Body of pancreas (tissue), 4 donors: Measurements from ENCODE around the gene GPI. TPM values are rescaled to one million over a fixed set of nuclear protein-coding genes. Genes with fewer than 3 reads are reported as not detected.

Experiments
- ATAC-seq: fragments of 150-250 bp; one replicate; pipeline ENCODE4 v1.9.1; 2016
- DNase-seq, 4 donors: peaks; one replicate each; pipeline ENCODE4 v3.0.0-alpha.2; 2019
- H3K27ac ChIP-seq, 4 donors: fragments of 200-600 bp; sonication (generic); 1 replicate in 3 of 4; 2 replicates in 1 of 4; pipeline versions ENCODE4 v1.5.1 to v1.6.1; 2016 to 2019; ENCODE audit warnings: mild to moderate bottlenecking in 1 of 4, mixed read lengths in 1 of 4, moderate library complexity in 1 of 4
- H3K27me3 ChIP-seq, 2 donors: fragments of 200-600 bp; sonication (generic); one replicate each; pipeline ENCODE4 v1.6.0; 2016; ENCODE audit warnings: mild to moderate bottlenecking in 1 of 2
- H3K36me3 ChIP-seq, 2 donors: fragments of 200-600 bp; sonication (generic); replicated peaks in 1 of 2; 2 replicates each; pipeline ENCODE4 v1.5.1; 2016; ENCODE audit warnings: low read depth in 2 of 2; ENCODE audit not compliant: insufficient read depth in 1 of 2
- H3K4me1 ChIP-seq: fragments of 200-600 bp; sonication (generic); one replicate; pipeline ENCODE4 v1.6.0; 2016
- H3K4me3 ChIP-seq, 2 donors: fragments of 200-600 bp; sonication (generic); 1 replicate in 1 of 2; 2 replicates in 1 of 2; pipeline ENCODE4 v1.5.1; 2016 to 2019
- H3K9me3 ChIP-seq, 3 donors: fragments of 200-600 bp; sonication (generic); 1 replicate in 2 of 3; 2 replicates in 1 of 3; pipeline ENCODE4 v1.5.1; 2016
- CTCF ChIP-seq, 7 experiments: fragments of 450-650 bp in 4 of 7; fragments of 200-600 bp in 3 of 7; sonication (generic) in 3 of 7; IDR thresholded peaks; one replicate each; pipeline ENCODE4 v1.5.1; 2016 to 2019; ENCODE audit warnings: antibody characterized with exemption in 7 of 7
- POLR2A ChIP-seq, 3 donors: fragments of 450-650 bp; IDR thresholded peaks; one replicate each; pipeline ENCODE4 v1.6.1; 2016; ENCODE audit warnings: antibody characterized with exemption in 3 of 3, mild to moderate bottlenecking in 2 of 3
- WGBS, 2 donors: methylation state at CpG; one replicate each; pipeline ENCODE4 v1.1.5; 2017; 5-methylcytosine and 5-hydroxymethylcytosine counted together
- intact Hi-C: fragments of 100-400 bp; cut with DNase I; formaldehyde crosslinking; loops from one replicate; pipeline ENCODE4 v1.15.1; 2023
- total RNA-seq, 2 donors: library from RNA; depleted of rRNA; stranded (reverse); fragments of >200 nt; gene quantifications; one replicate each; pipeline ENCODE4 v1.1.0, GENCODE V29; 2016

The GPI gene
- total RNA-seq, 2 donors from 2014 or later: 66.4 to 118 TPM

- H3K27ac ChIP-seq: no peak overlapping the region
- intact Hi-C loops: no loop called here
- ATAC-seq (no peak), DNase-seq (no peak)
- H3K36me3 ChIP-seq: peaks cover 0 to 12% of the 10 kb centered on the region in 2 donors
- no peaks in the 10 kb centered on the region for H3K9me3 ChIP-seq
- no peak for TF ChIP-seq CTCF (IDR thresholded peaks at IDR 0.05)
- no peak for TF ChIP-seq POLR2A (IDR thresholded peaks at IDR 0.05)
- 75 to 87% methylated on average over 5 of the region's 5 CpGs for WGBS, 2 donors
- no peak overlapping the region for H3K4me3 ChIP-seq
- H3K4me1 ChIP-seq: peaks cover 35% of the 10 kb centered on the region
- no peaks in the 10 kb centered on the region for H3K27me3 ChIP-seq
These were observed 67.8 kb downstream of the GPI start for GRCh38 chr19:34432797-34433196.

- no peaks in the 10 kb centered on the region for H3K27me3 ChIP-seq
- DNase-seq (no peak), ATAC-seq (no peak)
- TF ChIP-seq POLR2A (IDR thresholded peaks at IDR 0.05): no peak
- no peak for TF ChIP-seq CTCF (IDR thresholded peaks at IDR 0.05)
- peaks cover 8% of the 10 kb centered on the region for H3K4me1 ChIP-seq
- intact Hi-C loops: no loop called here
- H3K27ac ChIP-seq: no peak overlapping the region
- H3K9me3 ChIP-seq: no peaks in the 10 kb centered on the region
- no peak overlapping the region for H3K4me3 ChIP-seq
- H3K36me3 ChIP-seq: peaks cover 11 to 25% of the 10 kb centered on the region in 2 donors
- 94 to 100% methylated on average over 3 of the region's 3 CpGs for WGBS, 2 donors
These were observed 71.7 kb downstream of the GPI start for GRCh38 chr19:34436716-34437115.

- DNase-seq: no peak
- Histone ChIP-seq H3K4me1 (no peaks in the 10 kb centered on the region), H3K4me3 (no peak overlapping the region), H3K27ac (no peak overlapping the region), H3K27me3 (no peaks in the 10 kb centered on the region), H3K9me3 (peaks cover 0 to 4% (median 0%) of the 10 kb centered on the region in 3 donors), H3K36me3 (peaks cover 0 to 25% of the 10 kb centered on the region in 2 donors)
- TF ChIP-seq CTCF (IDR thresholded peaks at IDR 0.05) (no peak), POLR2A (IDR thresholded peaks at IDR 0.05) (no peak)
- 93 to 98% methylated on average over 3 of the region's 3 CpGs for WGBS, 2 donors
- intact Hi-C loops: no loop called here
- ATAC-seq: no peak
These were observed 83.2 kb downstream of the GPI start for GRCh38 chr19:34448191-34448590.

Other genes with a start within 250 kb of the GPI start
- 10 to 100 TPM; 63.6 to 95.9 TPM for gene LSM14A, start 192.7 kb upstream of the GPI start, total RNA-seq
- 10 to 100 TPM; 17.1 to 26.4 TPM for gene GARRE1, start 110.6 kb upstream of the GPI start, total RNA-seq
- gene PDCD2L, start 39.2 kb downstream of the GPI start, total RNA-seq: 10 to 100 TPM; 13.2 to 45.5 TPM
- 10 to 100 TPM; 37.4 to 51.7 TPM for gene UBA2, start 63.2 kb downstream of the GPI start, total RNA-seq
- 1 to 10 TPM; 3.0 to 8.3 TPM for gene WTIP, start 116.6 kb downstream of the GPI start, total RNA-seq